Neural progenitor cell (in vitro differentiated cells): ENCODE data around the gene DDAH2. TPM values are rescaled to one million over a fixed set of nuclear protein-coding genes. Genes with fewer than 3 reads are reported as not detected.

Source experiments
- DNase-seq: peaks from one replicate; pipeline ENCODE4 v3.0.0-alpha.2; 2016; ENCODE audit warnings: low spot score
- H2AFZ ChIP-seq: fragments of 200-600 bp; sonication (generic); replicated peaks from 2 replicates; pipeline ENCODE4 v1.6.1; 2016; ENCODE audit warnings: antibody characterized with exemption
- H3F3A ChIP-seq: fragments of 200-600 bp; sonication (generic); 2 replicates; pipeline ENCODE4 v1.6.1; 2016; ENCODE audit warnings: antibody characterized with exemption, low read depth
- H3K27ac ChIP-seq: fragments of 200-600 bp; sonication (generic); 2 replicates; pipeline ENCODE4 v1.5.1; 2016; ENCODE audit warnings: mild to moderate bottlenecking
- H3K27me3 ChIP-seq: fragments of 200-600 bp; sonication (generic); 2 replicates; pipeline ENCODE4 v1.6.1; 2016; ENCODE audit warnings: mild to moderate bottlenecking, moderate library complexity
- H3K36me3 ChIP-seq: fragments of 200-600 bp; sonication (generic); 2 replicates; pipeline ENCODE4 v1.5.1; 2016
- H3K4me1 ChIP-seq: fragments of 200-600 bp; sonication (generic); 2 replicates; pipeline ENCODE4 v1.6.1; 2016; ENCODE audit warnings: mixed run types
- H3K4me2 ChIP-seq: fragments of 200-600 bp; sonication (generic); 2 replicates; pipeline ENCODE4 v1.6.1; 2016
- H3K4me3 ChIP-seq: fragments of 200-600 bp; sonication (generic); 2 replicates; pipeline ENCODE4 v1.5.1; 2016
- H3K79me2 ChIP-seq: fragments of 200-600 bp; sonication (generic); 2 replicates; pipeline ENCODE4 v1.6.1; 2016; ENCODE audit warnings: low read depth
- H3K9ac ChIP-seq: fragments of 200-600 bp; sonication (generic); 2 replicates; pipeline ENCODE4 v1.6.1; 2016
- H3K9me3 ChIP-seq: fragments of 200-600 bp; sonication (generic); 2 replicates; pipeline ENCODE4 v1.5.1; 2016; ENCODE audit warnings: low read depth
- H4K20me1 ChIP-seq: fragments of 200-600 bp; sonication (generic); 2 replicates; pipeline ENCODE4 v1.6.1; 2016; ENCODE audit warnings: low read depth
- H3K27ac Mint-ChIP-seq: 3 replicates; pipeline ENCODE4 v1.8.0; 2021; ENCODE audit warnings: mixed read lengths
- H3K27me3 Mint-ChIP-seq: 2 replicates; pipeline ENCODE4 v1.8.0; 2022; ENCODE audit warnings: low read depth, mild to moderate bottlenecking, inconsistent platforms, moderate library complexity, mixed read lengths; ENCODE audit not compliant: insufficient read depth
- H3K36me3 Mint-ChIP-seq: 3 replicates; pipeline ENCODE4 v1.8.0; 2021; ENCODE audit warnings: mixed read lengths
- H3K4me1 Mint-ChIP-seq: 3 replicates; pipeline ENCODE4 v1.8.0; 2021; ENCODE audit warnings: mixed read lengths
- H3K4me3 Mint-ChIP-seq: 3 replicates; pipeline ENCODE4 v1.8.0; 2021; ENCODE audit warnings: mild to moderate bottlenecking, moderate library complexity, mixed read lengths
- H3K9me3 Mint-ChIP-seq: 3 replicates; pipeline ENCODE4 v1.8.0; 2020; ENCODE audit warnings: mixed read lengths
- EZH2 ChIP-seq: fragments of 200-600 bp; sonication (generic); IDR thresholded peaks from 2 replicates; pipeline ENCODE4 v1.6.1; 2017; ENCODE audit warnings: antibody characterized with exemption, mild to moderate bottlenecking, moderate library complexity
- EZH2phosphoT487 ChIP-seq: fragments of 200-600 bp; sonication (generic); IDR thresholded peaks from 2 replicates; pipeline ENCODE4 v1.6.1; 2017; ENCODE audit warnings: antibody characterized with exemption
- total RNA-seq: library from RNA; depleted of rRNA; stranded (reverse); fragments of >200 nt; gene quantifications from 2 replicates; pipeline ENCODE4 v1.2.3, GENCODE V29; 2015; ENCODE audit warnings: low replicate concordance
- TF ChIP-seq, protein P1 (sequence below): fragments of 200-600 bp; sonication (generic); IDR thresholded peaks from 2 replicates; pipeline ENCODE4 v1.5.1; 2017; ENCODE audit warnings: antibody characterized with exemption, mild to moderate bottlenecking

DDAH2 gene
- total RNA-seq, 1 donor from 2014 or later: 94.3 TPM

DNA sequence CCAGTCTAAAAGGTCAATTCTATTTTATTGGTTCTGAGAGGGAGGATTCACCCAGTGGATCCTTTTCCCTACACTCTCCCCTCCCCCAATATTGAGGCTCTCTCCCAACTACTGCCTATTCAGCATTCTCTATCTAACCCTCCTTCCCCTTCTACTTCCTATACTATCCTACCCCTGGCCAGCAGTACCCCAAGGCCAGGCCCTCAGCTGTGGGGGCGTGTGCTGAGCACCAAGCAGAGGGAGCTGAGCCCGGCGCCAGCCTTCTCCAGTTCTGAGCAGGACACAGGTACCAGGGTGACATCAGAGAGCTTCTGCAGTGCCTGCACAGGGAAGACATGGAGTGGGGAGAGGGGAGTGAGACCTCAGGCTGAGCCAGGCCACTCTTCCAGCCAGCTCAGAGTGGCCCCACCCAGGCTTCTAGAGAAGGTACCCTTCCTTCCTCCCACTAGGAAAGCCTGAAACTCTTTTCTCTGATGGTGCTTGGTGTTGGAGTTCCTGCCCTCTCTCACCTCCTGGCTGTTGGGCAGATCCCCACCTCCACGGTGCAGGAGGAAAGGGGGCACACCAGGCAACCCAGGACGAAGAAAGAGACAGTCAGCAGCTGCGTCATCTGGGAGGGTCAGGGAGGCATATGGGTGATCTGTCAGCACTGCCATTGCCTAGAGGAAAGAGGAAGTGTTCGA lies 1.9 kb downstream of the DDAH2 start:
- no peak overlapping the region for H2AFZ ChIP-seq
- DNase-seq: no peak
- Mint-ChIP-seq H3K9me3 (no peaks in the 10 kb centered on the region), H3K36me3 (peaks cover 44% of the 10 kb centered on the region), H3K4me1 (peaks cover 39% of the 10 kb centered on the region), H3K27me3 (peaks cover 10% of the 10 kb centered on the region), H3K27ac (peak overlapping the region; percentile 57), H3K4me3 (peak overlapping the region; percentile 78)
- no peak overlapping the region for H3K9ac ChIP-seq
- peaks cover 7% of the 10 kb centered on the region for H3K4me1 ChIP-seq
- H3K36me3 ChIP-seq: peaks cover 5% of the 10 kb centered on the region
- no peak overlapping the region for H3K4me2 ChIP-seq
- H3K79me2 ChIP-seq: peaks cover 19% of the 10 kb centered on the region
- H3K27me3 ChIP-seq: no peaks in the 10 kb centered on the region
- no peak overlapping the region for H3K27ac ChIP-seq
- H3F3A ChIP-seq: peaks cover 49% of the 10 kb centered on the region
- TF ChIP-seq EZH2 (no peak), EZH2phosphoT487 (no peak)
- TF ChIP-seq, protein P1, sequence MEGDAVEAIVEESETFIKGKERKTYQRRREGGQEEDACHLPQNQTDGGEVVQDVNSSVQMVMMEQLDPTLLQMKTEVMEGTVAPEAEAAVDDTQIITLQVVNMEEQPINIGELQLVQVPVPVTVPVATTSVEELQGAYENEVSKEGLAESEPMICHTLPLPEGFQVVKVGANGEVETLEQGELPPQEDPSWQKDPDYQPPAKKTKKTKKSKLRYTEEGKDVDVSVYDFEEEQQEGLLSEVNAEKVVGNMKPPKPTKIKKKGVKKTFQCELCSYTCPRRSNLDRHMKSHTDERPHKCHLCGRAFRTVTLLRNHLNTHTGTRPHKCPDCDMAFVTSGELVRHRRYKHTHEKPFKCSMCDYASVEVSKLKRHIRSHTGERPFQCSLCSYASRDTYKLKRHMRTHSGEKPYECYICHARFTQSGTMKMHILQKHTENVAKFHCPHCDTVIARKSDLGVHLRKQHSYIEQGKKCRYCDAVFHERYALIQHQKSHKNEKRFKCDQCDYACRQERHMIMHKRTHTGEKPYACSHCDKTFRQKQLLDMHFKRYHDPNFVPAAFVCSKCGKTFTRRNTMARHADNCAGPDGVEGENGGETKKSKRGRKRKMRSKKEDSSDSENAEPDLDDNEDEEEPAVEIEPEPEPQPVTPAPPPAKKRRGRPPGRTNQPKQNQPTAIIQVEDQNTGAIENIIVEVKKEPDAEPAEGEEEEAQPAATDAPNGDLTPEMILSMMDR: no peak
- no peaks in the 10 kb centered on the region for H3K9me3 ChIP-seq
- H3K4me3 ChIP-seq: no peak overlapping the region
- H4K20me1 ChIP-seq: peaks cover 24% of the 10 kb centered on the region

DNA sequence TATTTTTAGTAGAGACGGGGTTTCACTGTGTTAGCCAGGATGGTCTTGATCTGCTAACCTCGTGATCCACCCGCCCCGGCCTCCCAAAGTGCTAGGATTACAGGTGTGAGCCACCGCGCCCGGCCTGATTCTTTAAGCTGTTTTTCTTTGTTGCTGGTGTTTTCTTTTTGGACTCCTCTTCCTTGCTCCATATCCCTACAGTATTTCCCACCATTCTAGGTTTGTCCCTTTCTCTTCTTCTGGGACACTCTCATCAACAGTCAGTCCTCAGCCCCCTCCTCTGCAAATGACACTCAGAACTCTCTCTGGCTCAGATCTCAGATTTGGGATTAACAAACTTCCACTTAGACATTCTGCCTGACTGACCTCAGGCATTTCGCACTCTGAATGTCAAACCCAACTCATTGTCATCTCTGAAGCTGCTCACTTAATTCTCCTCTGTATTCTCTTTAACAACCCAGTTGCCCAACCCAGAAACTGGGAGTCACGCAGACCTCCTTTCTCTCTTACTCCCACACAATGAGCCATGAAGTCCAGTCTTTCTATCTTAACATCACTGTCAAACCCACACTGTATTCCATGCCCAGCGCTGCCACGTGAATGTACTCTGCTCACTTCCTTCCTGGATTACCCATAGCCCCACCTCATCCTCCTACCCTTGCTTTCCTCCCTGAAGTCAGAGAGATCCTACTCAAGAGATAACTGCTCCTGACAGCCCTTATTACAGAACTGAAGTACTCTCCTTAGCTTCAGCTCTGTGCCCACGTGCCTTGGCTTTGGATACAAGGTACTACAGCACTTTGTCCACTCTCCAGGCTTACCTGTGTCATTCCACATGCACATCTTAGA lies 3.4 kb downstream of the DDAH2 start:
- H3K36me3 Mint-ChIP-seq: peaks cover 38% of the 10 kb centered on the region
- no peaks in the 10 kb centered on the region for H3K27me3 ChIP-seq
- peaks cover 35% of the 10 kb centered on the region for H3K4me1 Mint-ChIP-seq
- H3K4me3 ChIP-seq: no peak overlapping the region
- H3K79me2 ChIP-seq: peaks cover 19% of the 10 kb centered on the region
- no peaks in the 10 kb centered on the region for H3K9me3 Mint-ChIP-seq
- H3K27me3 Mint-ChIP-seq: peaks cover 15% of the 10 kb centered on the region
- no peaks in the 10 kb centered on the region for H3K9me3 ChIP-seq
- no peaks in the 10 kb centered on the region for H3K36me3 ChIP-seq
- no peak overlapping the region for H3K4me2 ChIP-seq
- no peak overlapping the region for H2AFZ ChIP-seq
- peak overlapping the region; percentile 38 for H3K4me3 Mint-ChIP-seq
- H3K4me1 ChIP-seq: peaks cover 7% of the 10 kb centered on the region
- H3K27ac ChIP-seq: no peak overlapping the region
- H3K27ac Mint-ChIP-seq: no peak overlapping the region
- TF ChIP-seq, protein P1: no peak
- TF ChIP-seq EZH2 (no peak), EZH2phosphoT487 (no peak)
- no peak for DNase-seq
- H3F3A ChIP-seq: peaks cover 34% of the 10 kb centered on the region
- no peak overlapping the region for H3K9ac ChIP-seq
- H4K20me1 ChIP-seq: peaks cover 22% of the 10 kb centered on the region

DNA sequence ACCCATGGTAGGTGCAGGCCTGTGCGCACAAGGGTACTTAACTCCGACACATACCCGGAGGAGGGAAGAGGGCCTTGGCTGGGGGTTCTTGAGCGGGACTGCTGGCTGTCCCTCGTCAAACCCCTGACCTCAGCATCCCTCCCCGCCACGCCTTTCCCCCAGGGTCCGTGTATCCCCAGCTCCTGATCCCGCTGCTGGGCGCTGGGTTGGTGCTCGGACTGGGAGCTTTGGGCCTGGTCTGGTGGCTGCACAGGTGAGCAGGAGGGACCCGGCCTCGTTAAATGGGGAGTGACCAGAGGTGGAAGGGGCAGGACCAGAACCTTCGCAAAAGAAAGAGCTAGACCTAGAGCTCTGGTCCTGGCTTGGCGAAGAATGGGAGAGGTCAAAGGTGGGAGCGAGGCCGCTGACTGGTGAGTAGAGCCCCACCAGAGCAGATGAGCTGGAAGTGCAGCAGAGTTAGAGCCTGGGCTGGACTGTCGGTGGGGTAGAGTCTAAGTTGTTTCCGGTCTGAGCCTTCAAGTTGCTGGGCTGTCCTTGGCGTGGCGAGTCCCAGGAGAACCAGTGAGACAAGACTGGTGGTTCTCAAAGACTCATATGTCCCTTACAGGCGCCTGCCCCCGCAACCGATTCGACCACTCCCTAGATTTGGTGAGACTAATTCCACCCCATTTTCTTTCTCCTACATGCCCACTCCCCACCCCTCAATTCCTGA lies 5.0 kb downstream of the DDAH2 start:
- Histone ChIP-seq H3K9ac (no peak overlapping the region), H3F3A (peaks cover 20% of the 10 kb centered on the region), H3K27ac (no peak overlapping the region), H3K4me2 (no peak overlapping the region), H3K9me3 (no peaks in the 10 kb centered on the region), H3K36me3 (no peaks in the 10 kb centered on the region), H3K79me2 (peaks cover 18% of the 10 kb centered on the region), H4K20me1 (peaks cover 17% of the 10 kb centered on the region), H3K27me3 (no peaks in the 10 kb centered on the region), H2AFZ (no peak overlapping the region), H3K4me1 (peaks cover 7% of the 10 kb centered on the region), H3K4me3 (no peak overlapping the region)
- DNase-seq: no peak
- H3K27ac Mint-ChIP-seq: peak overlapping the region; percentile 72
- TF ChIP-seq EZH2 (no peak), EZH2phosphoT487 (no peak)
- TF ChIP-seq, protein P1: no peak
- H3K4me3 Mint-ChIP-seq: no peak overlapping the region
- H3K9me3 Mint-ChIP-seq: no peaks in the 10 kb centered on the region
- H3K36me3 Mint-ChIP-seq: peaks cover 32% of the 10 kb centered on the region
- peaks cover 15% of the 10 kb centered on the region for H3K27me3 Mint-ChIP-seq
- peaks cover 27% of the 10 kb centered on the region for H3K4me1 Mint-ChIP-seq
